SK-N-MC (cell line): ENCODE measurements around the gene MAEA.

Experiments
- EZH2 ChIP-seq: fragments of 200-600 bp; sonication (generic); IDR thresholded peaks from one replicate; pipeline ENCODE4 v1.6.1; 2017; ENCODE audit warnings: antibody characterized with exemption
- FOXP2 ChIP-seq: optimal IDR thresholded peaks from 2 replicates; pipeline ENCODE3; 2011; ENCODE audit warnings: mild to moderate bottlenecking, moderate library complexity; ENCODE audit not compliant: insufficient read depth; ENCODE audit errors: extremely low read length, control extremely low read depth
- POLR2AphosphoS5 ChIP-seq: IDR thresholded peaks from 2 replicates; pipeline ENCODE4 v1.6.1; 2012; ENCODE audit warnings: mild to moderate bottlenecking, low read depth, low read length, borderline replicate concordance

DNA sequence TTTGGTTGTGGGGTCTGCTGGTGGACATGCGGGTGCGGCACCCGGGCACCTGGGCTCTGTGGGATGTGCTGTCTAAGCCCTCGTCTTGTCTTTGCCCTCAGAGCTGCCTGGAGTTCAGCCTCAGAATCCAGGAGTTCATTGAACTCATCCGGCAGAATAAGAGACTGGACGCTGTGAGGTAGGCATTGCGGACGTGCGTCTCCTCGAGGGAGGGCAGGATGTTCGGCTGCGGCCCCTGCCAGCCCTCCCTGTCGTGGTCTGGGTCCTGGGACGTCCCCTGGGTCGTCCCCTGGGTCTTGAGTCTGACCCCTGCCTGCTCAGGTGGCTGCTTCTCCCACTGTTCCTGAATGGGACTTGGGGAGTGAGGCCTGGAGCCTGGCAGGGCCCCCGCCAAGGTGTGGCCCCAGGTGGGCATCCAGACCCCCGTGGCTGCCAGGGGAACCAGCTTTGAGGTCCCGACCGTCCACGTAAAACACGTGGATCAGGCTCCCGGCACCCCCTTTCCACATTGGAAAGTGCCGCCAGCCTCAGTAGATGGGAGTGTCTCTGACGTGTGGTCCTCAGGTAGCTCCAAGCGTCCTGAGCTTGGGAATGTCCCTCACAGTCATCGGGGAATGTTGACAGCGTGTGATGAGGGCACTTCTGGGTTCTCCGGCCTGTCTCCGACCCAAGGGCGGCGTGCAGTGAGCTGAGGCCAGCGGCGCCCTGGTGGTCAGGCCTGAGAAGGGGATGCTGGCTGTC is 38.0 kb downstream of the MAEA start:
- TF ChIP-seq EZH2 = no peak
- no peak for TF ChIP-seq POLR2AphosphoS5
- no peak for TF ChIP-seq FOXP2
